Fibroblast of pulmonary artery (primary cell): ENCODE measurements around the gene UTRN.

Experiments used
- DNase-seq: peaks from one replicate; pipeline ENCODE4 v3.0.0-alpha.2; 2010; ENCODE audit warnings: low read depth
- H3K4me3 ChIP-seq: replicated peaks from 2 replicates; pipeline ENCODE4 v1.5.1; 2011; ENCODE audit warnings: low read depth, mild to moderate bottlenecking, control low read depth, low read length, moderate library complexity
- CTCF ChIP-seq: IDR thresholded peaks from 2 replicates; pipeline ENCODE4 v1.5.1; 2011; ENCODE audit warnings: mild to moderate bottlenecking, control low read depth, low read length, inconsistent platforms; ENCODE audit errors: missing control alignments

UTRN gene

GRCh38 chr6:144334150-144334708 lies 49.1 kb downstream of the UTRN start:
- no peak for DNase-seq
- H3K4me3 ChIP-seq = no peak overlapping the region

More at GRCh38 chr6:144334150-144334708, 49.1 kb downstream of the UTRN start:
- no peak for TF ChIP-seq CTCF
